Amygdala (tissue), 56 donors: ENCODE results near the gene BRIX1.
"Not testable (repeated sequence)": the region's sequence is repeated elsewhere in the genome, so short reads cannot be mapped to it uniquely, and the experiment has no call there.

ENCODE experiments used
- DNase-seq, 56 donors: peaks; one replicate each; lab custom pipeline; 2025; lab: John Stamatoyannopoulos, UW

Gene BRIX1

GRCh38 chr5:34957857-34958690, 42.6 kb downstream of the BRIX1 start:
- DNase-seq = peak in 1 of 56 donors; percentile 3

DNA sequence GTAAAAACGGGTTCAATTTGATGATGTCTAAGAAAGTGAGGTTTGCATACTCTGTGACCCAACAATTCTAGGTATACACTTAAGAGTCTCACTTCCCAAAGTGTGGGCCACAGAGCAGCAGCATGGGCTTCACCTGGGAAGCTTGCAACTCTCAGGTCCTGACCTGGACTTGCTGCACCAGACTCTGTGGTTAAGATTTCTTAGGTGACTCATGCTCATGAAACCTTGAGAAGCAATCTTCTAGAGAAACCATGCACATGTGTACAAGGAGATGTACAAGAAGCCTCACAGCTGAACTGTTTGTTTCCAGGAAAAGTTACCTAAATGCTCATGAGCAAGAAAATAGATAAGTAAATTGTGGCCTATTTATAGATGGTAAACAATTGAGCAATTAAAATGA, 43.8 kb downstream of the BRIX1 start:
- no peak for DNase-seq

GRCh38 chr5:34967540-34967939, 52.0 kb downstream of the BRIX1 start:
- DNase-seq = no peak

DNA sequence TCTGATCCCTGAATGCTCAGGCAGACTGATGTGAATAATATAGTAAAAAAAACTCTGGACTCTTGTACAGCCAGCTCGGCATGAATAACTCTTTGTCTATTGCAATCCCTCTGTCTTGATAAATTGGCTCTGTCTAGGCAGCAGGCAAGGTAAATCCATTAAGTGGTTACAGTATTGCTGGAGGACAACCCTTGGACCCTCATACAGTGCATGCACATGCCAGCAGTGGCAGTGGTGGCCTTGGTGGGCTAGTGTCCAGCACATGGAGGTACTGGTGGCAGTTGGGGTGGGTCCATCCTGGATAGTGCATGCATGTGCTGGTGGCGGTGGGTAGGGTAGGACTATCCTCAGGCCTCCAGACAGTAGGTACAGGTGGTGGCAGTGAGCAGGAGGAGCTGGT, 52.7 kb downstream of the BRIX1 start:
- DNase-seq = no peak

- DNase-seq = no peak
Measured at GRCh38 chr5:34970552-34970951, 55.0 kb downstream of the BRIX1 start.

DNA sequence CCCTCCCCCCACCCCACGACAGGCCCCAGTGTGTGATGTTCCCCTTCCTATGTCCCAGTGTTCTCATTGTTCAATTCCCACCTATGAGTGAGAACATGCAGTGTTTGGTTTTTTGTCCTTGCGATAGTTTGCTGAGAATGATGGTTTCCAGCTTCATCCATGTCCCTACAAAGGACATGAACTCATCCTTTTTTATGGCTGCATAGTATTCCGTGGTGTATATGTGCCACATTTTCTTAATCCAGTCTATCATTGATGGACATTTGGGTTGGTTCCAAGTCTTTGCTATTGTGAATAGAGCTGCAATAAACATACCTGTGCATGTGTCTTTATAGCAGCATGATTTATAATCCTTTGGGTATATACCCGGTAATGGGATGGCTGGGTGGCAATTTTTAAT, 56.1 kb downstream of the BRIX1 start:
- DNase-seq = not testable (repeated sequence)
